HepG2 (cell line): ENCODE results near the gene LRRC27. TPM values are rescaled to one million over a fixed set of nuclear protein-coding genes. Genes with fewer than 3 reads are reported as not detected.

Source experiments
- ATAC-seq: fragments of 200-7000 bp; cut with Tn5 transposase; 3 replicates; pipeline ENCODE4 v1.9.1; 2020; ENCODE audit warnings: mild to moderate bottlenecking, moderate library complexity
- BruUV-seq: library from RNA; stranded (reverse); fragments of 400-500 nt; replicated peaks from 2 replicates; lab custom pipeline; 2021; lab: Mats Ljungman, UMichigan
- CTCF ChIA-PET: fragments of 300-600 bp; formaldehyde crosslinking; extraction: SDS; loops from one replicate; lab custom pipeline; 2021; ENCODE audit warnings: low total read pairs, inconsistent platforms, low intra/inter-chr PET ratio; lab: Yijun Ruan, JAX
- POLR2A ChIA-PET: fragments of 350-600 bp; sonication (Branson Sonifier 250); formaldehyde crosslinking; loops from one replicate; lab custom pipeline; 2020; ENCODE audit warnings: antibody characterized with exemption, inconsistent platforms; lab: Yijun Ruan, JAX
- DNase-seq: peaks from one replicate; pipeline ENCODE4 v3.0.0-alpha.2; 2015; ENCODE audit warnings: low spot score
- FAIRE-seq: peaks from 3 replicates; lab custom pipeline; 2011; peaks lifted over from hg19 to GRCh38; lab: Jason Lieb, UNC
- H2AFZ ChIP-seq: one replicate; pipeline ENCODE4 v1.6.1; 2011; ENCODE audit warnings: low read length, inconsistent platforms
- H3K27ac ChIP-seq: fragments of 300-600 bp; 3 replicates; pipeline ENCODE4 v1.8.0; 2011; ENCODE audit warnings: mixed run types, mild to moderate bottlenecking, mixed read lengths, low read length, inconsistent platforms; ENCODE audit not compliant: insufficient read depth; ENCODE audit errors: extremely low read length
- H3K27me3 ChIP-seq, 2 experiments: fragments of 200-600 bp in 1 of 2; 2 replicates in 1 of 2; 3 replicates in 1 of 2; pipeline versions ENCODE4 v1.6.0 to v1.8.0; 2011; ENCODE audit warnings: low read length in 2 of 2, mild to moderate bottlenecking in 2 of 2, moderate library complexity in 2 of 2, inconsistent platforms in 1 of 2; ENCODE audit not compliant: insufficient read depth in 2 of 2, control insufficient read depth in 1 of 2
- H3K36me3 ChIP-seq, 2 experiments: fragments of 200-600 bp in 1 of 2; replicated peaks in 1 of 2; 2 replicates in 1 of 2; 3 replicates in 1 of 2; pipeline versions ENCODE4 v1.5.1 to v1.8.0; 2011; ENCODE audit warnings: low read length in 2 of 2, inconsistent platforms in 1 of 2; ENCODE audit not compliant: insufficient read depth in 2 of 2, control insufficient read depth in 1 of 2
- H3K4me1 ChIP-seq: 2 replicates; pipeline ENCODE4 v1.5.1; 2012; ENCODE audit warnings: low read length, inconsistent platforms; ENCODE audit not compliant: insufficient read depth
- H3K4me2 ChIP-seq: 2 replicates; pipeline ENCODE4 v1.6.0; 2011; ENCODE audit warnings: low read depth, low read length, inconsistent platforms
- H3K4me3 ChIP-seq, 3 experiments: fragments of 200-600 bp in 1 of 3; sonication (generic), shearing (Covaris generic) in 1 of 3; replicated peaks in 1 of 3; 2 replicates each; pipeline ENCODE4 v1.5.1; 2011 to 2016; ENCODE audit warnings: low read length in 3 of 3, inconsistent platforms in 2 of 3, low read depth in 2 of 3, mild to moderate bottlenecking in 2 of 3, control low read depth in 1 of 3, mixed read lengths in 1 of 3; ENCODE audit not compliant: insufficient read depth in 1 of 3
- H3K79me2 ChIP-seq: one replicate; pipeline ENCODE4 v1.6.1; 2011; ENCODE audit warnings: low read length, inconsistent platforms; ENCODE audit not compliant: insufficient read depth
- H3K9ac ChIP-seq: 2 replicates; pipeline ENCODE4 v1.6.0; 2011; ENCODE audit warnings: mild to moderate bottlenecking, low read depth, low read length, inconsistent platforms; ENCODE audit not compliant: insufficient read depth
- H3K9me3 ChIP-seq: 2 replicates; pipeline ENCODE4 v1.5.1; 2012; ENCODE audit warnings: mild to moderate bottlenecking, low read length
- H4K20me1 ChIP-seq: 2 replicates; pipeline ENCODE4 v1.6.0; 2011; ENCODE audit warnings: inconsistent platforms, mild to moderate bottlenecking, low read length, moderate library complexity; ENCODE audit not compliant: insufficient read depth
- CAMTA2 ChIP-seq: sonication (generic); formaldehyde crosslinking; IDR thresholded peaks from 2 replicates; pipeline ENCODE4 v1.4.0; 2020; ENCODE audit warnings: mild to moderate bottlenecking, missing genetic modification reagents, borderline replicate concordance
- ELF4 ChIP-seq: sonication (generic); formaldehyde crosslinking; IDR thresholded peaks from 2 replicates; pipeline ENCODE4 v1.5.0; 2020; ENCODE audit warnings: missing genetic modification reagents, mild to moderate bottlenecking, moderate library complexity, borderline replicate concordance
- HNRNPL ChIP-seq: fragments of 200-400 bp; formaldehyde crosslinking; IDR thresholded peaks from 2 replicates; pipeline ENCODE4 v1.6.1; 2017; ENCODE audit warnings: mild to moderate bottlenecking, low read depth, low read length
- HOXA5 ChIP-seq: sonication (generic); formaldehyde crosslinking; IDR thresholded peaks from 2 replicates; pipeline ENCODE4 v1.4.0; 2020; ENCODE audit warnings: missing genetic modification reagents
- MEF2D ChIP-seq: sonication (generic); formaldehyde crosslinking; IDR thresholded peaks from 2 replicates; pipeline ENCODE4 v1.5.1; 2020; ENCODE audit warnings: mild to moderate bottlenecking, missing genetic modification reagents
- NR3C1 ChIP-seq: sonication (generic); formaldehyde crosslinking; IDR thresholded peaks from 2 replicates; pipeline ENCODE4 v1.4.0; 2020; ENCODE audit warnings: missing genetic modification reagents
- RXRB ChIP-seq: IDR thresholded peaks from 2 replicates; pipeline ENCODE4 v1.6.1; 2016; ENCODE audit warnings: borderline replicate concordance, missing genetic modification reagents, missing compliant biosample characterization
- SMC3 ChIP-seq: IDR thresholded peaks from 2 replicates; pipeline ENCODE4 v1.6.1; 2011; ENCODE audit warnings: low read length, improper control_type of control experiment
- SPEN ChIP-seq: sonication (generic); formaldehyde crosslinking; IDR thresholded peaks from 2 replicates; pipeline ENCODE4 v1.5.1; 2020; ENCODE audit warnings: low read depth, mild to moderate bottlenecking, missing genetic modification reagents
- ZBTB7B ChIP-seq: sonication (generic); formaldehyde crosslinking; IDR thresholded peaks from 2 replicates; pipeline ENCODE4 v1.4.0; 2020; ENCODE audit warnings: missing genetic modification reagents
- ZFAT ChIP-seq: sonication (generic); formaldehyde crosslinking; conservative IDR thresholded peaks from 2 replicates; pipeline ENCODE4 v1.8.1; 2023; ENCODE audit warnings: missing genetic modification reagents, inconsistent platforms
- ZNF205 ChIP-seq: IDR thresholded peaks from 2 replicates; pipeline ENCODE4 v1.6.1; 2018; ENCODE audit warnings: missing biosample characterization, missing genetic modification reagents
- ZNF703 ChIP-seq: sonication (generic); formaldehyde crosslinking; IDR thresholded peaks from 2 replicates; pipeline ENCODE4 v1.5.1; 2020; ENCODE audit warnings: missing genetic modification reagents, mild to moderate bottlenecking, moderate library complexity, borderline replicate concordance
- ZNF720 ChIP-seq: sonication (generic); formaldehyde crosslinking; IDR thresholded peaks from 2 replicates; pipeline ENCODE4 v1.4.0; 2020; ENCODE audit warnings: missing genetic modification reagents
- ZNF737 ChIP-seq: sonication (generic); formaldehyde crosslinking; IDR thresholded peaks from 2 replicates; pipeline ENCODE4 v1.5.0; 2020; ENCODE audit warnings: missing genetic modification reagents, mild to moderate bottlenecking, borderline replicate concordance
- ZSCAN21 ChIP-seq: sonication (generic); formaldehyde crosslinking; IDR thresholded peaks from 2 replicates; pipeline ENCODE4 v1.8.0; 2022; ENCODE audit warnings: mild to moderate bottlenecking, missing genetic modification reagents, moderate library complexity, borderline replicate concordance
- WGBS: methylation state at CpG from one replicate; pipeline ENCODE4 v1.1.6; 2017; ENCODE audit warnings: low lambda C conversion rate; 5-methylcytosine and 5-hydroxymethylcytosine counted together
- in situ Hi-C: cut with HindIII; loops from 2 replicates; pipeline ENCODE4 v1.10.0; 2017; ENCODE audit warnings: low pct_unique_long_range_greater_than_20kb; ENCODE audit not compliant: extremely low pct_ligation_motif_present
- intact Hi-C: fragments of 100-400 bp; cut with micrococcal nuclease; formaldehyde crosslinking; loops from one replicate; pipeline ENCODE4 v1.10.0; 2022; ENCODE audit not compliant: unreplicated experiment
- polyA plus RNA-seq, 8 experiments: library from polyadenylated mRNA; depleted of rRNA in 3 of 8; stranded (reverse) in 7 of 8; unstranded in 1 of 8; fragments of >200 nt; fragmentation: Illumina TruSeq in 4 of 8; extraction: Trizol in 4 of 8; gene quantifications; 2 replicates each; pipeline versions ENCODE4 v1.2.1 to v1.2.3, GENCODE V29; 2011 to 2016; ENCODE audit warnings: low read depth in 4 of 8, missing spikeins in 1 of 8, mixed read lengths in 1 of 8; ENCODE audit not compliant: insufficient read depth in 1 of 8
- total RNA-seq, 5 experiments: library from RNA; depleted of rRNA; stranded (reverse); fragments of >200 nt; fragmentation: Illumina TruSeq; extraction: Trizol; gene quantifications; 2 replicates each; pipeline ENCODE4 v1.2.3, GENCODE V29; 2016; ENCODE audit warnings: low read depth in 1 of 5

Gene LRRC27
- total and polyA plus RNA-seq, 2 of the 13 experiments (the other 11 are each of a cell fraction or from before 2014, with no cell fraction given): 4.2 to 4.6 TPM

DNA sequence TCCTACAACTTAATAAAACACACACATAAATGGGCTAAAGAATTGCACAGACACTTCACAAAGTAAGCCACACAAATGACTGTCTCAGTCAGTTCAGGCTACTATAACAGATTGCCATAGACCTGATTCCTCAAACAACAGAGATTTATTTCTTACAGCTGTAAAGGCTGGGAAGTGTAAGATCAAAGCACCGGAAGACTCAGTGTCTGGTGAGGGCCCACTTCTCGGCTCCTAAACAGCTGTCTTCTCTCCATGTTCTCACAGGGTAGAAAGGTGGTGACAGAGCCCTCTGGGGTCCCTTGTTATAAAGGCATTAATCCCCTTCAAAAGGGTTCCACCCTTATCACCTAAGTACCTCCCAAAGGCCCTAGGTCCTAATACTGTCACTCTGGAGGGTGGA, 42.6 kb upstream of the LRRC27 start:
- no peak overlapping the region for H3K4me3 ChIP-seq
- no peaks in the 10 kb centered on the region for H3K36me3 ChIP-seq
- in situ Hi-C loops (no loop called here), intact Hi-C loops (no loop called here)
- no peaks in the 10 kb centered on the region for H3K79me2 ChIP-seq
- H3K9me3 ChIP-seq: peaks cover 6% of the 10 kb centered on the region; the same call in 1 of the 2 replicates
- BruUV-seq: no TSS peak
- ATAC-seq (no peak), FAIRE-seq (no peak), DNase-seq (no peak)
- H3K27me3 ChIP-seq: no peaks in the 10 kb centered on the region
- no peak overlapping the region for H3K4me2 ChIP-seq
- H3K27ac ChIP-seq: no peak overlapping the region
- CTCF ChIA-PET: no interaction called here
- H4K20me1 ChIP-seq: no peaks in the 10 kb centered on the region
- TF ChIP-seq RXRB (CRISPR knock-in tag): no peak
- no peak for TF ChIP-seq SPEN (CRISPR knock-in tag)
- no peak for TF ChIP-seq SMC3
- TF ChIP-seq HOXA5 (CRISPR knock-in tag): no peak
- no peak for TF ChIP-seq ELF4 (CRISPR knock-in tag)
- TF ChIP-seq ZNF703: no peak
- TF ChIP-seq ZNF737 (CRISPR knock-in tag): no peak
- TF ChIP-seq ZSCAN21 (CRISPR knock-in tag): no peak
- no peak for TF ChIP-seq ZBTB7B (CRISPR knock-in tag)
- TF ChIP-seq ZFAT (CRISPR knock-in tag): no peak
- no peak for TF ChIP-seq MEF2D (CRISPR knock-in tag)
- TF ChIP-seq HNRNPL: no peak
- TF ChIP-seq NR3C1 (CRISPR knock-in tag): no peak
- no peak for TF ChIP-seq ZNF205 (CRISPR knock-in tag)
- TF ChIP-seq ZNF720 (CRISPR knock-in tag): no peak
- TF ChIP-seq CAMTA2 (CRISPR knock-in tag): no peak
- 70% methylated on average over 2 of the region's 2 CpGs for WGBS
- H2AFZ ChIP-seq: no peak overlapping the region
- POLR2A ChIA-PET: no interaction called here
- no peak overlapping the region for H3K9ac ChIP-seq
- no peaks in the 10 kb centered on the region for H3K4me1 ChIP-seq
